A549 (cell line): ENCODE measurements around the gene ZFX. TPM values are rescaled to one million over a fixed set of nuclear protein-coding genes. Genes with fewer than 3 reads are reported as not detected.
A peak's percentile ranks its signal among the peaks of the same experiment; 100 is the strongest.

ENCODE experiments used
- ATAC-seq, 2 experiments: fragments of 200-7000 bp in 1 of 2; fragments of >200 bp in 1 of 2; cut with Nextera tagmentation in 1 of 2; cut with Tn5 transposase in 1 of 2; 3 replicates each; pipeline versions ENCODE4 v1.8.0 to v1.9.1; 2018 to 2020; ENCODE audit warnings: mild to moderate bottlenecking in 1 of 2, moderate library complexity in 1 of 2
- CTCF ChIA-PET: fragments of 300-600 bp; sonication (Branson Sonifier 250); formaldehyde crosslinking; extraction: SDS; loops from one replicate; lab custom pipeline; 2021; ENCODE audit warnings: antibody characterized with exemption, inconsistent platforms; lab: Yijun Ruan, JAX
- POLR2A ChIA-PET: fragments of 350-600 bp; formaldehyde crosslinking; extraction: SDS; loops from one replicate; lab custom pipeline; 2021; ENCODE audit warnings: antibody characterized with exemption, inconsistent platforms; lab: Yijun Ruan, JAX
- DNase-seq, 2 experiments: peaks; one replicate each; pipeline versions ENCODE4 v3.0.0 to v3.0.0-alpha.2; 2011 to 2016; ENCODE audit warnings: low read depth in 1 of 2, low spot score in 1 of 2
- FAIRE-seq: peaks from 2 replicates; lab custom pipeline; 2011; peaks lifted over from hg19 to GRCh38; lab: Jason Lieb, UNC
- H3K27ac ChIP-seq, 2 experiments: fragments of >200 bp; sonication (Bioruptor Twin); formaldehyde crosslinking; 3 replicates each; pipeline ENCODE4 v1.5.1; 2016 to 2017
- H3K4me1 ChIP-seq: fragments of >200 bp; sonication (Bioruptor Twin); formaldehyde crosslinking; 3 replicates; pipeline ENCODE4 v1.6.1; 2016
- H3K4me2 ChIP-seq: fragments of >200 bp; sonication (Bioruptor Twin); formaldehyde crosslinking; 3 replicates; pipeline ENCODE4 v1.6.1; 2016
- H3K4me3 ChIP-seq: fragments of >200 bp; sonication (Bioruptor Twin); formaldehyde crosslinking; 3 replicates; pipeline ENCODE4 v1.5.1; 2016
- H3K9me3 ChIP-seq: fragments of >200 bp; sonication (Bioruptor Twin); formaldehyde crosslinking; 3 replicates; pipeline ENCODE4 v1.6.1; 2016
- BHLHE40 ChIP-seq: IDR thresholded peaks from 2 replicates; pipeline ENCODE4 v1.6.1; 2012; ENCODE audit warnings: low read depth, low read length, inconsistent platforms
- CHD4 ChIP-seq: fragments of 200-600 bp; sonication (generic); IDR thresholded peaks from 2 replicates; pipeline ENCODE4 v1.6.1; 2016; ENCODE audit warnings: antibody characterized with exemption, mild to moderate bottlenecking, borderline replicate concordance
- CTCF ChIP-seq: fragments of >200 bp; sonication (Bioruptor Twin); formaldehyde crosslinking; IDR thresholded peaks from 3 replicates; pipeline ENCODE4 v1.5.1; 2016
- E2F6 ChIP-seq: IDR thresholded peaks from 2 replicates; pipeline ENCODE4 v1.6.1; 2012; ENCODE audit warnings: low read depth, borderline replicate concordance
- EHF ChIP-seq: fragments of 250-450 bp; sonication (Bioruptor Pico); IDR thresholded peaks from 2 replicates; pipeline ENCODE4 v1.5.0; 2020; ENCODE audit warnings: mild to moderate bottlenecking
- ELK1 ChIP-seq: fragments of 150-350 bp; IDR thresholded peaks from 2 replicates; pipeline ENCODE4 v1.6.1; 2014; ENCODE audit warnings: low read depth, mild to moderate bottlenecking, low read length
- FOSL2 ChIP-seq, 2 experiments: fragments of 450-650 bp in 1 of 2; fragments of >200 bp in 1 of 2; sonication (Bioruptor Twin) in 1 of 2; formaldehyde crosslinking; IDR thresholded peaks; 2 replicates each; pipeline versions ENCODE4 v1.5.0 to v1.6.1; 2016 to 2020; ENCODE audit warnings: mild to moderate bottlenecking in 1 of 2, moderate library complexity in 1 of 2
- FOXS1 ChIP-seq: fragments of 250-450 bp; sonication (Bioruptor Pico); IDR thresholded peaks from 2 replicates; pipeline ENCODE4 v1.5.0; 2020; ENCODE audit warnings: mild to moderate bottlenecking, moderate library complexity
- GATA3 ChIP-seq: IDR thresholded peaks from 2 replicates; pipeline ENCODE4 v1.6.1; 2012; ENCODE audit warnings: borderline replicate concordance
- HDAC2 ChIP-seq: fragments of 200-600 bp; sonication (generic); IDR thresholded peaks from 2 replicates; pipeline ENCODE4 v1.6.1; 2016
- HEYL ChIP-seq: fragments of 250-450 bp; sonication (Bioruptor Pico); IDR thresholded peaks from 2 replicates; pipeline ENCODE4 v1.8.0; 2021; ENCODE audit warnings: mild to moderate bottlenecking, moderate library complexity
- JUN ChIP-seq, 2 experiments: fragments of >200 bp; sonication (Bioruptor Twin); formaldehyde crosslinking; IDR thresholded peaks; 2 replicates in 1 of 2; 3 replicates in 1 of 2; pipeline ENCODE4 v1.6.1; 2016 to 2017
- JUNB ChIP-seq: fragments of >200 bp; sonication (Bioruptor Twin); formaldehyde crosslinking; IDR thresholded peaks from 2 replicates; pipeline ENCODE4 v1.6.1; 2016
- MAFK ChIP-seq: fragments of 450-650 bp; IDR thresholded peaks from 2 replicates; pipeline ENCODE4 v1.6.1; 2014; ENCODE audit not compliant: partially characterized antibody
- MAZ ChIP-seq: fragments of 150-350 bp; IDR thresholded peaks from 2 replicates; pipeline ENCODE4 v1.6.1; 2014; ENCODE audit warnings: antibody characterized with exemption, low read depth, low read length, borderline replicate concordance
- PBX3 ChIP-seq: IDR thresholded peaks from 2 replicates; pipeline ENCODE4 v1.6.1; 2012
- PHF8 ChIP-seq: fragments of 200-600 bp; sonication (generic); IDR thresholded peaks from 2 replicates; pipeline ENCODE4 v1.6.1; 2016; ENCODE audit warnings: low read depth, mild to moderate bottlenecking, antibody characterized with exemption, moderate library complexity, borderline replicate concordance
- POLR2A ChIP-seq: IDR thresholded peaks from 2 replicates; pipeline ENCODE4 v1.6.1; 2012; ENCODE audit warnings: mild to moderate bottlenecking, low read length
- POLR2AphosphoS2 ChIP-seq: conservative IDR thresholded peaks from 2 replicates; pipeline ENCODE4 v1.6.1; 2012; ENCODE audit warnings: low read length, improper control_type of control experiment, inconsistent platforms
- RAD21 ChIP-seq, 2 experiments: fragments of >200 bp in 1 of 2; sonication (Bioruptor Twin) in 1 of 2; formaldehyde crosslinking in 1 of 2; IDR thresholded peaks in 1 of 2; conservative IDR thresholded peaks in 1 of 2; 2 replicates in 1 of 2; 3 replicates in 1 of 2; pipeline ENCODE4 v1.6.1; 2012 to 2018; ENCODE audit warnings: inconsistent platforms in 1 of 2
- RARB ChIP-seq: fragments of 250-450 bp; sonication (Bioruptor Pico); IDR thresholded peaks from 2 replicates; pipeline ENCODE4 v1.8.0; 2021; ENCODE audit warnings: mild to moderate bottlenecking, moderate library complexity
- RFX5 ChIP-seq: fragments of 450-650 bp; IDR thresholded peaks from 2 replicates; pipeline ENCODE4 v1.7.1; 2014; ENCODE audit warnings: antibody characterized with exemption, mild to moderate bottlenecking, moderate library complexity
- SMC3 ChIP-seq: fragments of >200 bp; sonication (Bioruptor Twin); formaldehyde crosslinking; IDR thresholded peaks from 3 replicates; pipeline ENCODE4 v1.6.1; 2018; ENCODE audit warnings: inconsistent platforms
- SREBF2 ChIP-seq: fragments of 450-650 bp; IDR thresholded peaks from 2 replicates; pipeline ENCODE4 v1.6.1; 2014; ENCODE audit warnings: mild to moderate bottlenecking, moderate library complexity
- TP53 ChIP-seq: fragments of 250-450 bp; sonication (Bioruptor Pico); IDR thresholded peaks from 2 replicates; pipeline ENCODE4 v1.5.0; 2021; ENCODE audit warnings: mild to moderate bottlenecking, moderate library complexity
- ZFP36 ChIP-seq: fragments of 450-650 bp; IDR thresholded peaks from 2 replicates; pipeline ENCODE4 v1.6.1; 2014; ENCODE audit warnings: borderline replicate concordance; ENCODE audit not compliant: partially characterized antibody
- WGBS: methylation state at CpG from one replicate; pipeline ENCODE4 v1.1.6; 2017; ENCODE audit errors: missing lambda C conversion rate; 5-methylcytosine and 5-hydroxymethylcytosine counted together
- polyA plus RNA-seq, 4 experiments: library from polyadenylated mRNA; depleted of rRNA in 3 of 4; stranded (reverse); fragments of >200 nt; fragmentation: RNase III in 1 of 4; extraction: RNeasy Plus Mini Kit Qiagen cat#74134 plus additional on column Dnase treatment in 1 of 4; gene quantifications; 2 replicates in 3 of 4; 3 replicates in 1 of 4; pipeline ENCODE4 v1.2.3, GENCODE V29; 2011 to 2017

Gene ZFX
- polyA plus RNA-seq, 2 of the 4 experiments (the other 2 are of a cell fraction): 18.1 to 30.1 TPM

- H3K27ac ChIP-seq: peak overlapping the region in 1 of 2 experiments; percentile 64; a peak in 3 of 6 replicates
- DNase-seq (no peak), ATAC-seq (peak; percentile 19 to 69; a peak in 3 of 6 replicates), FAIRE-seq (no peak)
- TF ChIP-seq PBX3 (no peak), CTCF (no peak), POLR2AphosphoS2 (no peak)
- no peak overlapping the region for H3K4me3 ChIP-seq
- peaks cover 19% of the 10 kb centered on the region for H3K4me1 ChIP-seq
- ChIA-PET POLR2A (no interaction called here), CTCF (no interaction called here)
- H3K9me3 ChIP-seq: no peaks in the 10 kb centered on the region
- 65% methylated on average over 7 of the region's 8 CpGs for WGBS
- H3K4me2 ChIP-seq: peak overlapping the region; percentile 48; the same call in 2 of the 3 replicates
These were observed 24.4 kb upstream of the ZFX start for GRCh38 chrX:24125028-24125612.

GRCh38 chrX:24131476-24131875, 18.1 kb upstream of the ZFX start:
- ChIA-PET CTCF (interaction anchor here (0.6 kb wide), 1 partner anchor 13 kb away, joined by 3 read pairs; no protein-coding TSS in a partner anchor), POLR2A (no interaction called here)
- ATAC-seq (no peak), DNase-seq (no peak), FAIRE-seq (no peak)
- H3K27ac ChIP-seq: no peak overlapping the region
- 100% methylated on average over 1 of the region's 1 CpG for WGBS
- H3K4me3 ChIP-seq: no peak overlapping the region
- peaks cover 4% of the 10 kb centered on the region; the same call in 1 of the 3 replicates for H3K4me1 ChIP-seq
- no peak for TF ChIP-seq RFX5
- TF ChIP-seq RAD21 (conservative IDR thresholded peaks at IDR 0.05 in 1 of 2, IDR thresholded peaks at IDR 0.05 in 1 of 2): no peak
- no peak for TF ChIP-seq ZFP36
- no peak for TF ChIP-seq PHF8
- no peak for TF ChIP-seq GATA3
- no peak for TF ChIP-seq POLR2A
- TF ChIP-seq MAFK: no peak
- no peak for TF ChIP-seq JUNB
- TF ChIP-seq BHLHE40: no peak
- H3K4me2 ChIP-seq: no peak overlapping the region
- no peaks in the 10 kb centered on the region for H3K9me3 ChIP-seq

GRCh38 chrX:24133312-24133711, 16.2 kb upstream of the ZFX start:
- FAIRE-seq (no peak), ATAC-seq (peak in 1 of 2 experiments; percentile 35; a peak in 1 of 6 replicates), DNase-seq (no peak)
- Histone ChIP-seq H3K4me3 (no peak overlapping the region), H3K4me1 (peaks cover 4% of the 10 kb centered on the region; the same call in 1 of the 3 replicates), H3K27ac (peak overlapping the region in 1 of 2 experiments; percentile 64; a peak in 2 of 6 replicates), H3K4me2 (no peak overlapping the region), H3K9me3 (no peaks in the 10 kb centered on the region)
- CTCF ChIA-PET: no interaction called here
- POLR2A ChIA-PET: no interaction called here
- 85% methylated on average over 5 of the region's 5 CpGs for WGBS
- TF ChIP-seq HEYL: no peak
- no peak for TF ChIP-seq POLR2A
- TF ChIP-seq SREBF2: no peak
- TF ChIP-seq RARB (CRISPR knock-in tag): no peak
- no peak for TF ChIP-seq MAZ
- no peak for TF ChIP-seq FOXS1 (CRISPR knock-in tag)
- no peak for TF ChIP-seq JUN (IDR thresholded peaks at IDR 0.05)
- TF ChIP-seq HDAC2: no peak
- TF ChIP-seq ELK1: no peak
- no peak for TF ChIP-seq FOSL2 (IDR thresholded peaks at IDR 0.05)
- TF ChIP-seq FOSL2 (CRISPR knock-in tag; IDR thresholded peaks at IDR 0.05): no peak
- TF ChIP-seq GATA3: no peak
- TF ChIP-seq SMC3: no peak
- TF ChIP-seq CHD4: no peak
- TF ChIP-seq E2F6: no peak
- TF ChIP-seq MAFK: no peak
- no peak for TF ChIP-seq EHF (CRISPR knock-in tag)
- TF ChIP-seq TP53 (CRISPR knock-in tag): no peak
- no peak for TF ChIP-seq PHF8
- TF ChIP-seq CTCF: no peak
